Neural cell (in vitro differentiated cells): ENCODE results near the gene PTCD1.

Experiments
- EP300 ChIP-seq: fragments of 450-650 bp; conservative IDR thresholded peaks from 2 replicates; pipeline ENCODE4 v1.6.1; 2014; ENCODE audit warnings: antibody characterized with exemption, mild to moderate bottlenecking, moderate library complexity; ENCODE audit not compliant: poor library complexity, severe bottlenecking
- EZH2 ChIP-seq: fragments of 200-600, 300-800 bp; shearing (Covaris generic), sonication (generic); IDR thresholded peaks from 2 replicates; pipeline ENCODE4 v1.6.1; 2014; ENCODE audit warnings: antibody characterized with exemption, low read length, borderline replicate concordance, mild to moderate bottlenecking; ENCODE audit not compliant: insufficient read depth, poor library complexity, severe bottlenecking
- MXI1 ChIP-seq: fragments of 450-650 bp; conservative IDR thresholded peaks from 2 replicates; pipeline ENCODE4 v1.6.1; 2014; ENCODE audit warnings: antibody characterized with exemption, mild to moderate bottlenecking; ENCODE audit not compliant: poor library complexity, severe bottlenecking
- POLR2AphosphoS5 ChIP-seq: IDR thresholded peaks from 2 replicates; pipeline ENCODE4 v1.6.1; 2012
- RAD21 ChIP-seq: fragments of 450-650 bp; conservative IDR thresholded peaks from 2 replicates; pipeline ENCODE4 v1.6.1; 2014; ENCODE audit warnings: antibody characterized with exemption, mild to moderate bottlenecking, moderate library complexity
- SMC3 ChIP-seq: fragments of 450-650 bp; conservative IDR thresholded peaks from 2 replicates; pipeline ENCODE4 v1.6.1; 2014; ENCODE audit warnings: antibody characterized with exemption, mild to moderate bottlenecking, moderate library complexity; ENCODE audit not compliant: poor library complexity
- TAF1 ChIP-seq: IDR thresholded peaks from 2 replicates; pipeline ENCODE4 v1.6.1; 2012; ENCODE audit warnings: low read depth
- TF ChIP-seq, protein P1 (sequence below): fragments of 450-650 bp; IDR thresholded peaks from 2 replicates; pipeline ENCODE4 v1.5.1; 2014; ENCODE audit warnings: antibody characterized with exemption, mild to moderate bottlenecking, moderate library complexity; ENCODE audit not compliant: poor library complexity, severe bottlenecking
- TF ChIP-seq, protein P2 (sequence below): IDR thresholded peaks from 2 replicates; pipeline ENCODE4 v1.6.1; 2012; ENCODE audit warnings: borderline replicate concordance

DNA sequence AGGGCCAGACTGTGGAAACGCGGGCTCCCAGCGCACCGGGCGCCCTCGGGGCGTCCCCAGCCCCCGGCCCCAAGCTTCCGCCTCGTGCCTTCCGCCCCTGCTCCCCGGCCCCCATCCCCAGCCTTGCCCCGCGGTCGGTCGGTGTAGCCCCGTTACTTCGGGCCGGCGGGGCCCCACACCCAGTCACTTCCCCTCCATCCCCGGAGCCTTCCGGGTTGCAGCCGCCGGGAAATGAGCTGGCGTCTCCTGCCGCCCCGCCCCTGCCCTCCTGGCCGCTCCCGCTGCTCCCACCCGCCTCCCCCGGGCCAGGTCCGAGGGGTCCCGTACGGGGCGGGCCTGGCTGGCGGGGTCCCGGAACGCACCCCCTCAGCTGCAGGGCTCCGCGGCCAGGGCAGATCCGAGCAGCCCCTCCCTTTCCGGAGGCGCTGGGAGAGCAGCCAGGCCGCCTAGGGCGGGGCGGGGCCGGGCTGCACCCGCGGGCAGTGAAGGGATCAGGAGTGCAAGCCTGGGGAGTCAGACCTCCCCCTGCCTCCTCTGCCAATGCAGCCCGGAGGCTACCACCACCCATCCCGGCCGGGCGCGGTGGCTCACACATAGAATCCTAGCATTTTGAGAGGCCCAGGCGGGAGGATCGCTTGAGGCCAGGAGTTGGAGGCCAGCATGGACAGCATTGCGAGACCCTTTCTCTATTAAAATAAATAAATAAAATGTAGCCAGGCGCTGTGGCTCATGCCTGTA, 63.4 kb downstream of the PTCD1 start:
- TF ChIP-seq RAD21 (no peak), POLR2AphosphoS5 (no peak), EZH2 (no peak), EP300 (no peak), SMC3 (no peak), MXI1 (no peak), TAF1 (no peak)
- TF ChIP-seq, protein P1, sequence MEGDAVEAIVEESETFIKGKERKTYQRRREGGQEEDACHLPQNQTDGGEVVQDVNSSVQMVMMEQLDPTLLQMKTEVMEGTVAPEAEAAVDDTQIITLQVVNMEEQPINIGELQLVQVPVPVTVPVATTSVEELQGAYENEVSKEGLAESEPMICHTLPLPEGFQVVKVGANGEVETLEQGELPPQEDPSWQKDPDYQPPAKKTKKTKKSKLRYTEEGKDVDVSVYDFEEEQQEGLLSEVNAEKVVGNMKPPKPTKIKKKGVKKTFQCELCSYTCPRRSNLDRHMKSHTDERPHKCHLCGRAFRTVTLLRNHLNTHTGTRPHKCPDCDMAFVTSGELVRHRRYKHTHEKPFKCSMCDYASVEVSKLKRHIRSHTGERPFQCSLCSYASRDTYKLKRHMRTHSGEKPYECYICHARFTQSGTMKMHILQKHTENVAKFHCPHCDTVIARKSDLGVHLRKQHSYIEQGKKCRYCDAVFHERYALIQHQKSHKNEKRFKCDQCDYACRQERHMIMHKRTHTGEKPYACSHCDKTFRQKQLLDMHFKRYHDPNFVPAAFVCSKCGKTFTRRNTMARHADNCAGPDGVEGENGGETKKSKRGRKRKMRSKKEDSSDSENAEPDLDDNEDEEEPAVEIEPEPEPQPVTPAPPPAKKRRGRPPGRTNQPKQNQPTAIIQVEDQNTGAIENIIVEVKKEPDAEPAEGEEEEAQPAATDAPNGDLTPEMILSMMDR, result no peak
- TF ChIP-seq, protein P2, sequence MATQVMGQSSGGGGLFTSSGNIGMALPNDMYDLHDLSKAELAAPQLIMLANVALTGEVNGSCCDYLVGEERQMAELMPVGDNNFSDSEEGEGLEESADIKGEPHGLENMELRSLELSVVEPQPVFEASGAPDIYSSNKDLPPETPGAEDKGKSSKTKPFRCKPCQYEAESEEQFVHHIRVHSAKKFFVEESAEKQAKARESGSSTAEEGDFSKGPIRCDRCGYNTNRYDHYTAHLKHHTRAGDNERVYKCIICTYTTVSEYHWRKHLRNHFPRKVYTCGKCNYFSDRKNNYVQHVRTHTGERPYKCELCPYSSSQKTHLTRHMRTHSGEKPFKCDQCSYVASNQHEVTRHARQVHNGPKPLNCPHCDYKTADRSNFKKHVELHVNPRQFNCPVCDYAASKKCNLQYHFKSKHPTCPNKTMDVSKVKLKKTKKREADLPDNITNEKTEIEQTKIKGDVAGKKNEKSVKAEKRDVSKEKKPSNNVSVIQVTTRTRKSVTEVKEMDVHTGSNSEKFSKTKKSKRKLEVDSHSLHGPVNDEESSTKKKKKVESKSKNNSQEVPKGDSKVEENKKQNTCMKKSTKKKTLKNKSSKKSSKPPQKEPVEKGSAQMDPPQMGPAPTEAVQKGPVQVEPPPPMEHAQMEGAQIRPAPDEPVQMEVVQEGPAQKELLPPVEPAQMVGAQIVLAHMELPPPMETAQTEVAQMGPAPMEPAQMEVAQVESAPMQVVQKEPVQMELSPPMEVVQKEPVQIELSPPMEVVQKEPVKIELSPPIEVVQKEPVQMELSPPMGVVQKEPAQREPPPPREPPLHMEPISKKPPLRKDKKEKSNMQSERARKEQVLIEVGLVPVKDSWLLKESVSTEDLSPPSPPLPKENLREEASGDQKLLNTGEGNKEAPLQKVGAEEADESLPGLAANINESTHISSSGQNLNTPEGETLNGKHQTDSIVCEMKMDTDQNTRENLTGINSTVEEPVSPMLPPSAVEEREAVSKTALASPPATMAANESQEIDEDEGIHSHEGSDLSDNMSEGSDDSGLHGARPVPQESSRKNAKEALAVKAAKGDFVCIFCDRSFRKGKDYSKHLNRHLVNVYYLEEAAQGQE, result no peak
